ENCODE results near the gene TENM4. TPM values are rescaled to one million over a fixed set of nuclear protein-coding genes. Genes with fewer than 3 reads are reported as not detected.

TENM4 gene
- total and polyA plus RNA-seq, 10 of the 15 experiments (the other 5 are each of a cell fraction or from before 2014, with no cell fraction given), result 0.03 to 0.12 (median 0.06) TPM; not detected in 7

DNA sequence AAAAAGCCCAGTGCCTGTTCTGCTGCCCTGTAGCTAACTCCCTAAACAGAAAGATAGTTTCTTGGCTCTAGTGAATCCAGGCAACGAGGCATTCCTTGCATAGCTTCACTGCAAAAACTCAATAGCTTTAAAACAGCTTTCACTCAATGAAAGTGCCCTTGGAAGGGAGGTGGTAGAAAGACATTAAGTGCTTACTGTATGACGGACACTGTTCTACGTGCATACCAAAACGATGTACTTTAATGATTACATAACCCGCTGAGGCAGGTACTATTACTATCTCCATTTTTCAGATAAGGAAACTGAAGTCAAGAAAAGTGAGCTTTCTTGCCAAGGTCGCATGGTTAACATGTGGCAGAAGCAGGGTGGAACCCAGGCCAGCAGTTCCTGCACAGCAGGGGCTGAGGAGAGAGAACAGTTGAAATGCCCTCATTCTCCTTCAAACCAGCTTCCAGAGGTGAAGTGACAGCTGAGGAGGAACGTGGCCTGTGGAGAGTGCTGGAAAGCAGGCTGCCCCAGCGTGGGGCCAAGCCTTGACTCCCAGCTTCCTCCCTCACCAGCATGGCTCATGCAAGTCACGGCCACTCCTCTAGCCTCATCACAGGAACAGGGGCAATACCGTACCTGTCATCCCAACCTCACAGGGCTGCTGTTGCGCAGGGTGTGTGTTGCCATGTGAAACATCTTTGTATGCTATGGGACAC lies 638.6 kb downstream of the TENM4 start:
- no TSS peak for BruUV-seq (replicated peaks)
- H3K9me3 ChIP-seq (replicated peaks; ENCODE audit: control insufficient read depth, insufficient read depth, low read length), result no peaks in the 10 kb centered on the region
- intact Hi-C loops (cut with micrococcal nuclease; ENCODE audit: unreplicated experiment) (no loop called here), in situ Hi-C loops (cut with MboI) (no loop called here)
- ChIA-PET POLR2A (no interaction called here), RAD21 (ENCODE audit: unreplicated experiment) (interaction anchor here (1.0 kb wide), 1 partner anchor 298 kb away, joined by 3 read pairs; no protein-coding TSS in a partner anchor), SMC1A (ENCODE audit: uncharacterized antibody, unreplicated experiment) (interaction anchor here (0.6 to 3.2 kb wide), 3 partner anchors 9 to 1499 kb away, joined by 4 to 12 read pairs (median 5); no protein-coding TSS in a partner anchor), CTCF (interaction anchor here (1.0 to 9.8 kb wide), 5 partner anchors 8 to 298 kb away, joined by 3 to 79 read pairs (median 3); no protein-coding TSS in a partner anchor)
- TF ChIP-seq MXI1 (IDR thresholded peaks at IDR 0.05; ENCODE audit: low read depth, low read length) (no peak), SREBF1 (IDR thresholded peaks at IDR 0.05; ENCODE audit: low read length) (no peak), PAX8 (IDR thresholded peaks at IDR 0.05) (no peak), BACH1 (IDR thresholded peaks at IDR 0.05; ENCODE audit: borderline replicate concordance) (no peak)
- H3K4me2 ChIP-seq (ENCODE audit: control insufficient read depth, insufficient read depth), result no peak overlapping the region
- no peak overlapping the region for H2AFZ ChIP-seq (ENCODE audit: control insufficient read depth, low read depth, low read length)
- H3K9ac ChIP-seq (ENCODE audit: control insufficient read depth, insufficient read depth, low read length), result no peak overlapping the region
- FAIRE-seq (no peak), ATAC-seq (no peak), DNase-seq (ENCODE audit: low read depth, low spot score) (no peak)
- H3K27me3 ChIP-seq (replicated peaks in 1 of 2; ENCODE audit: control insufficient read depth in 2 of 2, insufficient read depth in 2 of 2, low read length in 1 of 2), result no peaks in the 10 kb centered on the region; a peak in 1 of 4 replicates
- 14% methylated on average over 11 of the region's 11 CpGs for WGBS (ENCODE audit: insufficient coverage, insufficient replicate concordance, low lambda C conversion rate, missing lambda C conversion rate)
- H4K20me1 ChIP-seq (ENCODE audit: control insufficient read depth, insufficient read depth), result no peaks in the 10 kb centered on the region
- no peak overlapping the region for H3K4me3 ChIP-seq
- no peak overlapping the region for H3K27ac ChIP-seq (ENCODE audit: control insufficient read depth, insufficient read depth)
- H3K79me2 ChIP-seq (ENCODE audit: control insufficient read depth, insufficient read depth, low read length), result no peaks in the 10 kb centered on the region
- no peaks in the 10 kb centered on the region for H3K36me3 ChIP-seq (ENCODE audit: control insufficient read depth in 2 of 2, insufficient read depth in 2 of 2, low read length in 1 of 2)
- no peaks in the 10 kb centered on the region for H3K4me1 ChIP-seq (ENCODE audit: control insufficient read depth, insufficient read depth, low read length)

DNA sequence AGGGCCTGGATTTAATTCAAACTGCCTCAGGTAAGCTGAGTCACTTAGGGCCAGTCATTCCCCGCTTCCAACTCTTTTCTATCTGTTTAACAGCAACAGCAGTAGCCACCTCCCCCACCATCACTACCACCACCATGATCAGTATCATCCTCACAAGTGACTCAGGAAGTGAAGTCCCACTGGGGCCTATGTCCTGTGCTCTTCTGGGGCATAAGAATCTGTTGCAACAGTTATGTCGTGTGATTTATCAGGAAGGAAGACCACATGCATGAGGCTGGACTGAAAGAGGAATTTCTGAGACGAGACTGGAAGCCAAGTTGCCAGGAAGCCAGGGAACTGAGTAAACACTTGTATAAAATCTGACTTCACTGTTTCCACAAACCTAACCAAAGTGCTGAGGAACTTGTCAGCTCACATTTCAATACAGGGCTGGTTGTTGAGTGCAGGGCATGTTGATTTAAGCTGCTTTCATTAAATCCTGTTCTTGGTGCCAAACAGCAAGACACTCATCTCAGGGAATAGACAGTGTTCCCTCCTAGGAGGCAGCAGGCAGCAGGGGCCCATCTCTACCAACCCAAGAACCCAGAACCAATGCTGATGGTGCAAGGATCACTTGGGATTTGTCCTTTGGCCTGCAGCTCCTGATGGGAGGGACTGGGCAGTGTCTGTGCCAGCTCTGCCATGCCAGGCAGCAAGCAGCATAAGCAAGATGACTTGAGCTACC lies 639.5 kb downstream of the TENM4 start:
- Histone ChIP-seq H3K36me3 (ENCODE audit: control insufficient read depth in 2 of 2, insufficient read depth in 2 of 2, low read length in 1 of 2) (no peaks in the 10 kb centered on the region), H3K9me3 (replicated peaks; ENCODE audit: control insufficient read depth, insufficient read depth, low read length) (no peaks in the 10 kb centered on the region), H3K27me3 (replicated peaks in 1 of 2; ENCODE audit: control insufficient read depth in 2 of 2, insufficient read depth in 2 of 2, low read length in 1 of 2) (no peaks in the 10 kb centered on the region; a peak in 1 of 4 replicates), H3K4me2 (ENCODE audit: control insufficient read depth, insufficient read depth) (no peak overlapping the region), H3K4me1 (ENCODE audit: control insufficient read depth, insufficient read depth, low read length) (no peaks in the 10 kb centered on the region), H2AFZ (ENCODE audit: control insufficient read depth, low read depth, low read length) (no peak overlapping the region), H3K4me3 (no peak overlapping the region), H4K20me1 (ENCODE audit: control insufficient read depth, insufficient read depth) (no peaks in the 10 kb centered on the region), H3K79me2 (ENCODE audit: control insufficient read depth, insufficient read depth, low read length) (no peaks in the 10 kb centered on the region), H3K9ac (ENCODE audit: control insufficient read depth, insufficient read depth, low read length) (no peak overlapping the region), H3K27ac (ENCODE audit: control insufficient read depth, insufficient read depth) (no peak overlapping the region)
- ChIA-PET CTCF (interaction anchor here (1.3 to 9.8 kb wide), 3 partner anchors 8 to 299 kb away, joined by 3 to 79 read pairs (median 6); no protein-coding TSS in a partner anchor), SMC1A (ENCODE audit: uncharacterized antibody, unreplicated experiment) (interaction anchor here (1.3 to 3.2 kb wide), 2 partner anchors 10 to 299 kb away, joined by 4 to 12 read pairs; no protein-coding TSS in a partner anchor), POLR2A (no interaction called here), RAD21 (ENCODE audit: unreplicated experiment) (no interaction called here)
- 0% methylated on average over 2 of the region's 3 CpGs for WGBS (ENCODE audit: insufficient coverage, insufficient replicate concordance, low lambda C conversion rate, missing lambda C conversion rate)
- ATAC-seq, result no peak
- BruUV-seq (replicated peaks), result no TSS peak
- in situ Hi-C loops (cut with MboI) (no loop called here), intact Hi-C loops (cut with micrococcal nuclease; ENCODE audit: unreplicated experiment) (no loop called here)
- FAIRE-seq, result no peak
- TF ChIP-seq IKZF2 (IDR thresholded peaks at IDR 0.05) (no peak), BHLHE40 (IDR thresholded peaks at IDR 0.05; ENCODE audit: borderline replicate concordance in 1 of 2, low read depth in 2 of 2, low read length in 1 of 2) (no peak), CEBPB (IDR thresholded peaks at IDR 0.05; ENCODE audit: borderline replicate concordance in 1 of 2, low read depth in 2 of 2, low read length in 2 of 2) (no peak), SREBF1 (IDR thresholded peaks at IDR 0.05; ENCODE audit: low read length) (no peak)
- TF ChIP-seq, protein P1, sequence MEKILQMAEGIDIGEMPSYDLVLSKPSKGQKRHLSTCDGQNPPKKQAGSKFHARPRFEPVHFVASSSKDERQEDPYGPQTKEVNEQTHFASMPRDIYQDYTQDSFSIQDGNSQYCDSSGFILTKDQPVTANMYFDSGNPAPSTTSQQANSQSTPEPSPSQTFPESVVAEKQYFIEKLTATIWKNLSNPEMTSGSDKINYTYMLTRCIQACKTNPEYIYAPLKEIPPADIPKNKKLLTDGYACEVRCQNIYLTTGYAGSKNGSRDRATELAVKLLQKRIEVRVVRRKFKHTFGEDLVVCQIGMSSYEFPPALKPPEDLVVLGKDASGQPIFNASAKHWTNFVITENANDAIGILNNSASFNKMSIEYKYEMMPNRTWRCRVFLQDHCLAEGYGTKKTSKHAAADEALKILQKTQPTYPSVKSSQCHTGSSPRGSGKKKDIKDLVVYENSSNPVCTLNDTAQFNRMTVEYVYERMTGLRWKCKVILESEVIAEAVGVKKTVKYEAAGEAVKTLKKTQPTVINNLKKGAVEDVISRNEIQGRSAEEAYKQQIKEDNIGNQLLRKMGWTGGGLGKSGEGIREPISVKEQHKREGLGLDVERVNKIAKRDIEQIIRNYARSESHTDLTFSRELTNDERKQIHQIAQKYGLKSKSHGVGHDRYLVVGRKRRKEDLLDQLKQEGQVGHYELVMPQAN (conservative IDR thresholded peaks at IDR 0.05), result no peak
- no peak for DNase-seq (ENCODE audit: low read depth, low spot score)
